HEK293 (cell line): ENCODE measurements around the gene BRF1.

ENCODE experiments used
- CTCF ChIP-seq: fragments of 450-650 bp; formaldehyde crosslinking; IDR thresholded peaks from 2 replicates; pipeline ENCODE4 v1.5.1; 2016; ENCODE audit warnings: missing biosample characterization, missing genetic modification characterization
- RBAK ChIP-seq: fragments of 450-650 bp; formaldehyde crosslinking; IDR thresholded peaks from 2 replicates; pipeline ENCODE4 v1.5.1; 2016; ENCODE audit warnings: missing biosample characterization, missing genetic modification characterization
- REST ChIP-seq: fragments of 450-650 bp; formaldehyde crosslinking; IDR thresholded peaks from 2 replicates; pipeline ENCODE4 v1.5.1; 2016; ENCODE audit warnings: missing biosample characterization, missing genetic modification characterization
- SCRT2 ChIP-seq: fragments of 450-650 bp; formaldehyde crosslinking; IDR thresholded peaks from 2 replicates; pipeline ENCODE4 v1.5.1; 2016; ENCODE audit warnings: missing biosample characterization, missing genetic modification characterization

DNA sequence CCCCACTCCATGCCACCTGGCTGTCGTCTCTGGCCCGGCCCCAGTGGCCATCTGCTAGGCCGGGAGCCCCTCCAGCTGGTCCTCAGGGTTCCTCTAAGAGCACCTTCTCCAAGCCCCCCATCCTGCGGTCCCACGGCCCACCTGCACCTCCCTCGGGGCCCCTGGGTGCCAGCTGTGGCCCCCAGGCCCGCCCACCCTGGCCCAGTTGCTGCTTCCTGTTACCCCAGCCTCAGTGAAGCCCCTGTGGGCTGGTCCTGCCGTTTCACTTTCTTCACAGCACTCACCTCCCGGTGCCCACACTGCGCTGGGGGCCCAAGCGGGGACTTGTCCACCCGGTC lies 92.1 kb downstream of the BRF1 start:
- TF ChIP-seq CTCF (tag by site-specific recombination) (no peak), SCRT2 (tag by site-specific recombination) (no peak), REST (no peak), RBAK (no peak)
